Measurements from ENCODE around the gene ZNF575.

ZNF575 gene

GRCh38 chr19:43574424-43575155, 41.6 kb downstream of the ZNF575 start:
- peak; percentile 15 for DNase-seq (ENCODE audit: low spot score)

- DNase-seq (ENCODE audit: low spot score) = peak; percentile 96
Measured at GRCh38 chr19:43575156-43575950, 42.4 kb downstream of the ZNF575 start, which contains the start of the genes PINLYP and XRCC1. TSS of gene PINLYP (plus strand) at chr19:43575801. CDS start at chr19:43577192, 1,391 bp downstream. TSS of gene XRCC1 (minus strand) at chr19:43575527. CDS start at chr19:43575458, 69 bp downstream.

- DNase-seq (ENCODE audit: low spot score) = no peak
Measured at GRCh38 chr19:43575955-43576878, 43.2 kb downstream of the ZNF575 start.

- DNase-seq (ENCODE audit: low spot score) = no peak
Measured at GRCh38 chr19:43578787-43579186, 45.8 kb downstream of the ZNF575 start.

GRCh38 chr19:43581467-43581866, 48.5 kb downstream of the ZNF575 start:
- DNase-seq (ENCODE audit: low spot score) = no peak

- DNase-seq (ENCODE audit: low spot score) = no peak
Measured at GRCh38 chr19:43582495-43582894, 49.5 kb downstream of the ZNF575 start.

GRCh38 chr19:43584484-43584883, 51.5 kb downstream of the ZNF575 start:
- no peak for DNase-seq (ENCODE audit: low spot score)

Data from hematopoietic multipotent progenitor cell treated with erythropoietin and hydrocortisone succinate and interleukin-3 and kit ligand, for 15 days (in vitro differentiated cells).